SK-N-SH (cell line): ENCODE results near the gene ASIC2.

ENCODE experiments used
- CTCF ChIP-seq: fragments of 200-600 bp; sonication (generic); IDR thresholded peaks from 2 replicates; pipeline ENCODE4 v1.6.1; 2017; ENCODE audit warnings: antibody characterized with exemption, mild to moderate bottlenecking, moderate library complexity
- EZH2phosphoT487 ChIP-seq: fragments of 200-600 bp; sonication (generic); IDR thresholded peaks from 2 replicates; pipeline ENCODE4 v1.6.1; 2017; ENCODE audit warnings: low read depth, mixed run types, mild to moderate bottlenecking, antibody characterized with exemption, moderate library complexity, borderline replicate concordance
- MAX ChIP-seq: IDR thresholded peaks from 2 replicates; pipeline ENCODE4 v1.4.0; 2012; ENCODE audit warnings: low read depth
- RXRA ChIP-seq: IDR thresholded peaks from 2 replicates; pipeline ENCODE4 v1.4.0; 2012; ENCODE audit warnings: low read depth, mild to moderate bottlenecking, borderline replicate concordance
- TEAD4 ChIP-seq: IDR thresholded peaks from 2 replicates; pipeline ENCODE4 v1.4.0; 2012; ENCODE audit warnings: mild to moderate bottlenecking, borderline replicate concordance; ENCODE audit not compliant: insufficient read depth

GRCh38 chr17:32976131-32976530 lies 317.0 kb downstream of the ASIC2 start:
- no peak for TF ChIP-seq EZH2phosphoT487
- TF ChIP-seq CTCF = no peak
- no peak for TF ChIP-seq TEAD4
- no peak for TF ChIP-seq RXRA
- no peak for TF ChIP-seq MAX
